Testis (tissue), 3 donors: ENCODE data around the gene C12orf42. TPM values are rescaled to one million over a fixed set of nuclear protein-coding genes. Genes with fewer than 3 reads are reported as not detected.

Experiments
- DNase-seq: peaks from one replicate; pipeline ENCODE4 v3.0.0-alpha.2; 2019
- H3K27ac ChIP-seq, 2 donors: fragments of 200-600 bp; sonication (generic); one replicate each; pipeline ENCODE4 v1.5.1; 2019
- H3K27me3 ChIP-seq: fragments of 200-600 bp; sonication (generic); one replicate; pipeline ENCODE4 v1.5.1; 2019
- H3K36me3 ChIP-seq: fragments of 200-600 bp; sonication (generic); one replicate; pipeline ENCODE4 v1.5.1; 2017; ENCODE audit warnings: low read depth; ENCODE audit errors: missing control alignments
- H3K4me1 ChIP-seq: fragments of 200-600 bp; sonication (generic); one replicate; pipeline ENCODE4 v1.5.1; 2019
- H3K4me3 ChIP-seq, 2 donors: fragments of 200-600 bp; sonication (generic); one replicate each; pipeline ENCODE4 v1.5.1; 2017 to 2019
- H3K9me3 ChIP-seq: fragments of 200-600 bp; sonication (generic); one replicate; pipeline ENCODE4 v1.5.1; 2017
- POLR2A ChIP-seq: fragments of 450-650 bp; IDR thresholded peaks from one replicate; pipeline ENCODE4 v1.6.1; 2017; ENCODE audit warnings: antibody characterized with exemption, mild to moderate bottlenecking, moderate library complexity
- WGBS, 2 donors: methylation state at CpG; one replicate each; pipeline ENCODE4 v1.1.5; 2018; 5-methylcytosine and 5-hydroxymethylcytosine counted together
- intact Hi-C: fragments of 100-400 bp; cut with DNase I; formaldehyde crosslinking; loops from one replicate; pipeline ENCODE4 v1.15.1; 2023; ENCODE audit warnings: low total_unique reads
- polyA plus RNA-seq: library from polyadenylated mRNA; stranded (reverse); fragments of 350-450 nt; fragmentation: Illumina TruSeq; extraction: RNeasy Lipid Tissue Mini Kit (QIAGEN cat#74804); gene quantifications from one replicate; pipeline ENCODE4 v1.2.3, GENCODE V29; 2014; ENCODE audit warnings: low read depth, low replicate concordance; ENCODE audit not compliant: insufficient read depth
- total RNA-seq, 2 donors: library from RNA; depleted of rRNA; stranded (reverse); fragments of >200 nt; gene quantifications; one replicate each; pipeline ENCODE4 v1.2.3, GENCODE V29; 2016
- TF ChIP-seq, protein P1 (sequence below), 3 experiments: fragments of 450-650 bp in 2 of 3; fragments of 200-600 bp in 1 of 3; sonication (generic) in 1 of 3; IDR thresholded peaks; one replicate each; pipeline ENCODE4 v1.5.1; 2016 to 2019; ENCODE audit warnings: antibody characterized with exemption in 3 of 3, mild to moderate bottlenecking in 2 of 3, moderate library complexity in 1 of 3

The C12orf42 gene
- total and polyA plus RNA-seq, 3 donors from 2014 or later: 22.5 to 57.9 (median 46.8) TPM

- no peak for TF ChIP-seq POLR2A
- TF ChIP-seq, protein P1, sequence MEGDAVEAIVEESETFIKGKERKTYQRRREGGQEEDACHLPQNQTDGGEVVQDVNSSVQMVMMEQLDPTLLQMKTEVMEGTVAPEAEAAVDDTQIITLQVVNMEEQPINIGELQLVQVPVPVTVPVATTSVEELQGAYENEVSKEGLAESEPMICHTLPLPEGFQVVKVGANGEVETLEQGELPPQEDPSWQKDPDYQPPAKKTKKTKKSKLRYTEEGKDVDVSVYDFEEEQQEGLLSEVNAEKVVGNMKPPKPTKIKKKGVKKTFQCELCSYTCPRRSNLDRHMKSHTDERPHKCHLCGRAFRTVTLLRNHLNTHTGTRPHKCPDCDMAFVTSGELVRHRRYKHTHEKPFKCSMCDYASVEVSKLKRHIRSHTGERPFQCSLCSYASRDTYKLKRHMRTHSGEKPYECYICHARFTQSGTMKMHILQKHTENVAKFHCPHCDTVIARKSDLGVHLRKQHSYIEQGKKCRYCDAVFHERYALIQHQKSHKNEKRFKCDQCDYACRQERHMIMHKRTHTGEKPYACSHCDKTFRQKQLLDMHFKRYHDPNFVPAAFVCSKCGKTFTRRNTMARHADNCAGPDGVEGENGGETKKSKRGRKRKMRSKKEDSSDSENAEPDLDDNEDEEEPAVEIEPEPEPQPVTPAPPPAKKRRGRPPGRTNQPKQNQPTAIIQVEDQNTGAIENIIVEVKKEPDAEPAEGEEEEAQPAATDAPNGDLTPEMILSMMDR (IDR thresholded peaks at IDR 0.05): no peak
- Histone ChIP-seq H3K36me3 (no peaks in the 10 kb centered on the region), H3K4me3 (no peak overlapping the region), H3K4me1 (no peaks in the 10 kb centered on the region), H3K9me3 (no peaks in the 10 kb centered on the region), H3K27me3 (no peaks in the 10 kb centered on the region), H3K27ac (no peak overlapping the region)
- intact Hi-C loops: no loop called here
- 79 to 85% methylated on average over 5 of the region's 5 CpGs for WGBS, 2 donors
- no peak for DNase-seq
These were observed 5.7 kb upstream of the C12orf42 start for GRCh38 chr12:103501447-103501846.

DNA sequence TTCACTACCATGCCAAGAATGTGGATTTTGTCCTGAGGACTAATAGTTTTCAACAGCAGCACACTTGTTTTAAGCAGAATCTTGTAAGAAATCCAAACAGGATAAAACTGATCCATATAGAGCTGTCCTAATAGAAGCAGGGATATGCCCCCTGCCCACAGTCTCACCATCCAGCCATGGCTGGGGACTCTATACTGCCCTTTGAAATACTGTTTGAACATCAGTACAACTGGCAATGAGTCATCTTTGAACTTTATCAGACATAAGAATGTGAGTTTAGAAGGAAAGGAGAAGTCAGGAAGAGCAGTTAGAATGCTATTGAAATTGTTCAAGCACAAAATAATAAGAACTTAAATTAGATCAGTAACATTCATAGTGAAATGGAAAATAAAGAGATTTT, 3.8 kb upstream of the C12orf42 start:
- no peak overlapping the region for H3K4me3 ChIP-seq
- intact Hi-C loops: no loop called here
- no peaks in the 10 kb centered on the region for H3K9me3 ChIP-seq
- no peaks in the 10 kb centered on the region for H3K27me3 ChIP-seq
- TF ChIP-seq POLR2A: no peak
- TF ChIP-seq, protein P1 (IDR thresholded peaks at IDR 0.05): no peak
- no peak for DNase-seq
- H3K36me3 ChIP-seq: no peaks in the 10 kb centered on the region
- peaks cover 4% of the 10 kb centered on the region for H3K4me1 ChIP-seq
- no peak overlapping the region for H3K27ac ChIP-seq

GRCh38 chr12:103498990-103499389, 3.2 kb upstream of the C12orf42 start:
- intact Hi-C loops: no loop called here
- Histone ChIP-seq H3K27me3 (no peaks in the 10 kb centered on the region), H3K4me1 (peaks cover 4% of the 10 kb centered on the region), H3K4me3 (no peak overlapping the region), H3K27ac (no peak overlapping the region), H3K9me3 (no peaks in the 10 kb centered on the region), H3K36me3 (no peaks in the 10 kb centered on the region)
- TF ChIP-seq, protein P1 (IDR thresholded peaks at IDR 0.05): no peak
- TF ChIP-seq POLR2A: no peak
- DNase-seq: no peak
- 92 to 93% methylated on average over 2 of the region's 2 CpGs for WGBS, 2 donors

DNA sequence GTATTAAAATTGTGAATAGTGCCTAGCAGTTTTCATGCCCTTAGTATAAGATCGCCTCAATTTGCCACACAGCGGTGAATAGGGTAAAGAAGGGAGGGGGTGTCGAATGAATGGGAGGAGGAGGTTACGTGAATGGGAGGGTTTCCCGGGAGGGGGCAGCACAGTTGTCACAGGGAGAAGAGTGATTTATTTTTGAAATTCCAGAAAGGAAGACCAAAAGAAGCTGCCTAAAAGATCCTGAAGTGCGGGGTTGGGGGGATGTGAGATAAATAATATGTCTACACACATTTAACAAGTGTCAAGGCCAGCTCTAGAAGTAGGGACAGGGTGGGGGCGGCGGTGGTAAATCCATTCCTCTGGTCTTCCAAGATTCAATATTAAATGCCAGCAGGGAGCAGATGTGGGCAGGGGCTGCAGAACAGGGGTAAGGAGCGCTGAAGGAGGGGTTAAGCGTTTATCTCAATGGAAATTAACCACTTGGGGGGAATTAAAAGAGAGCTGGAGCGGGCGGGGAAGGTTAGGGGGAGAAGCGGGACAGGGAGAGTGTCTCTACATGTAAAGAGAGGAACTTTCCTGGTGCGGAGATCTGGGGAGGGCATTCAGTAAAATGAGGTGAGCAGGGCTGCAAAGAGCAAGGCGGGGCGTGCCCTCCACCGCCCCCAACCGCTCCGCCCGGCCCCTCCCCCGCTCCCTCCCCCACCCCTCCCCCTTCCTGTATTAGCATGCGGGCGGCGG, 867 bp downstream of the C12orf42 start:
- H3K27me3 ChIP-seq: no peaks in the 10 kb centered on the region

More for the DNA sequence above, 867 bp downstream of the C12orf42 start:
- DNase-seq: no peak
- Histone ChIP-seq H3K27ac (no peak overlapping the region), H3K36me3 (no peaks in the 10 kb centered on the region), H3K9me3 (no peaks in the 10 kb centered on the region), H3K4me1 (peaks cover 4% of the 10 kb centered on the region), H3K4me3 (peak overlapping the region; percentile 48 to 56)
- TF ChIP-seq POLR2A: no peak
- TF ChIP-seq, protein P1 (IDR thresholded peaks at IDR 0.05): no peak
- intact Hi-C loops: no loop called here
- WGBS, 2 donors: 6 to 7% methylated on average over 16 to 24 of the region's 24 CpGs
